Measurements from ENCODE around the gene SOX13.
A peak's percentile ranks its signal among the peaks of the same experiment; 100 is the strongest.

The SOX13 gene

GRCh38 chr1:204132718-204133117, 59.8 kb downstream of the SOX13 start:
- no peak for DNase-seq

- DNase-seq, result no peak
Observed at GRCh38 chr1:204134103-204134502, 61.2 kb downstream of the SOX13 start.

GRCh38 chr1:204136814-204137213, 63.9 kb downstream of the SOX13 start:
- no peak for DNase-seq

GRCh38 chr1:204139088-204139487, 66.2 kb downstream of the SOX13 start:
- no peak for DNase-seq

- no peak for DNase-seq
Observed at GRCh38 chr1:204139952-204140351, 67.0 kb downstream of the SOX13 start.

- no peak for DNase-seq
Observed at GRCh38 chr1:204141131-204141530, 68.2 kb downstream of the SOX13 start.

GRCh38 chr1:204142032-204142974, 69.4 kb downstream of the SOX13 start:
- DNase-seq, result no peak

- DNase-seq, result no peak
Observed at GRCh38 chr1:204143276-204144041, 70.5 kb downstream of the SOX13 start.

- no peak for DNase-seq
Observed at GRCh38 chr1:204145033-204145504, 72.2 kb downstream of the SOX13 start.

GRCh38 chr1:204146309-204146708, 73.4 kb downstream of the SOX13 start:
- DNase-seq, result no peak

- no peak for DNase-seq
Observed at GRCh38 chr1:204146965-204147364, 74.0 kb downstream of the SOX13 start.

- DNase-seq, result no peak
Observed at GRCh38 chr1:204147406-204148383, 74.8 kb downstream of the SOX13 start.

- no peak for DNase-seq
Observed at GRCh38 chr1:204149107-204149506, 76.2 kb downstream of the SOX13 start.

- no peak for DNase-seq
Observed at GRCh38 chr1:204149635-204150565, 77.0 kb downstream of the SOX13 start.

GRCh38 chr1:204150702-204151551, 78.0 kb downstream of the SOX13 start:
- DNase-seq, result no peak

- DNase-seq, result peak; percentile 78
Observed at GRCh38 chr1:204151552-204152309, 78.8 kb downstream of the SOX13 start, which contains the start of gene ETNK2. Gene ETNK2, minus strand, starts transcription at chr1:204152044. Its CDS starts 192 bp downstream, at chr1:204151852.

- DNase-seq, result no peak
Observed at GRCh38 chr1:204152310-204153044, 79.6 kb downstream of the SOX13 start.

GRCh38 chr1:204153667-204154066, 80.8 kb downstream of the SOX13 start:
- no peak for DNase-seq

Measured in activated T-cell treated with anti-CD3 and anti-CD28 coated beads, Interleukin-2, amount 50 U/mL, for 1 hour (primary cell).